A673 (cell line): ENCODE results near the gene EPHB3.

ENCODE experiments used
- EZH2 ChIP-seq: fragments of 200-600 bp; sonication (generic); IDR thresholded peaks from 2 replicates; pipeline ENCODE4 v1.6.1; 2017; ENCODE audit warnings: borderline replicate concordance, low read depth, mild to moderate bottlenecking, mixed read lengths, antibody characterized with exemption, low read length; ENCODE audit not compliant: poor library complexity, severe bottlenecking
- TF ChIP-seq, protein P1 (sequence below): fragments of 300-800, 200-600 bp; sonication (generic); conservative IDR thresholded peaks from 2 replicates; pipeline ENCODE4 v1.5.1; 2017; ENCODE audit warnings: low read depth, mild to moderate bottlenecking, antibody characterized with exemption, low read length, moderate library complexity, mixed read lengths

DNA sequence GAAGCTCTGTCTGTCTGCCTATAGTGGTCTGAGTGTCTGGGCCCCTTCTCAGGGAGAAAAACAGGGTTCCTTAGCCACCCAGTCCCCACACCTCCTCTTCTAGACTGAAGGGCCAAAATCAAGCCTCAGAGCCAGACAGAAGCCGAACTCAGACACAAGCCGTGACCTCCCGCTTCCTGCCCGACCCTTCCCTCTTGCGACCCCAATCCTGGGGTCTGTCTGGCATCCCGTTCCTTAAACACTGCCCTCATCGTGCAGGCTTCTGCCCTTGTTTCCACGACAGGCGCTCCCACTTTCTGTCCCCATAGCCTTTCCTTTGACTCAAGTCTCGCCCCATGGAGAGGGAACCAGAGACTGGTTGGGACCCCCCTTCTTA lies 32.3 kb downstream of the EPHB3 start:
- TF ChIP-seq, protein P1, sequence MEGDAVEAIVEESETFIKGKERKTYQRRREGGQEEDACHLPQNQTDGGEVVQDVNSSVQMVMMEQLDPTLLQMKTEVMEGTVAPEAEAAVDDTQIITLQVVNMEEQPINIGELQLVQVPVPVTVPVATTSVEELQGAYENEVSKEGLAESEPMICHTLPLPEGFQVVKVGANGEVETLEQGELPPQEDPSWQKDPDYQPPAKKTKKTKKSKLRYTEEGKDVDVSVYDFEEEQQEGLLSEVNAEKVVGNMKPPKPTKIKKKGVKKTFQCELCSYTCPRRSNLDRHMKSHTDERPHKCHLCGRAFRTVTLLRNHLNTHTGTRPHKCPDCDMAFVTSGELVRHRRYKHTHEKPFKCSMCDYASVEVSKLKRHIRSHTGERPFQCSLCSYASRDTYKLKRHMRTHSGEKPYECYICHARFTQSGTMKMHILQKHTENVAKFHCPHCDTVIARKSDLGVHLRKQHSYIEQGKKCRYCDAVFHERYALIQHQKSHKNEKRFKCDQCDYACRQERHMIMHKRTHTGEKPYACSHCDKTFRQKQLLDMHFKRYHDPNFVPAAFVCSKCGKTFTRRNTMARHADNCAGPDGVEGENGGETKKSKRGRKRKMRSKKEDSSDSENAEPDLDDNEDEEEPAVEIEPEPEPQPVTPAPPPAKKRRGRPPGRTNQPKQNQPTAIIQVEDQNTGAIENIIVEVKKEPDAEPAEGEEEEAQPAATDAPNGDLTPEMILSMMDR, result no peak
- TF ChIP-seq EZH2, result no peak
